Parathyroid adenoma (tissue), 2 donors: ENCODE data around the gene BEST2.

ENCODE experiments used
- H2AFZ ChIP-seq: fragments of 300-600 bp; sonication (generic); one replicate; pipeline ENCODE4 v1.7.0; 2017; ENCODE audit warnings: antibody characterized with exemption, mild to moderate bottlenecking
- H3K27ac ChIP-seq: fragments of 300-600 bp; sonication (generic); one replicate; pipeline ENCODE4 v1.7.0; 2017
- H3K27me3 ChIP-seq: fragments of 300-600 bp; sonication (generic); one replicate; pipeline ENCODE4 v1.7.0; 2017; ENCODE audit warnings: low read length; ENCODE audit not compliant: control insufficient read depth, insufficient read depth
- H3K36me3 ChIP-seq: fragments of 300-600 bp; sonication (generic); one replicate; pipeline ENCODE4 v1.7.0; 2017; ENCODE audit warnings: low read length; ENCODE audit not compliant: control insufficient read depth, insufficient read depth
- H3K4me1 ChIP-seq: fragments of 300-600 bp; sonication (generic); one replicate; pipeline ENCODE4 v1.7.0; 2017; ENCODE audit warnings: control low read depth
- H3K4me2 ChIP-seq: fragments of 300-600 bp; sonication (generic); one replicate; pipeline ENCODE4 v1.7.0; 2017; ENCODE audit warnings: low read length
- H3K4me3 ChIP-seq: fragments of 300-600 bp; sonication (generic); one replicate; pipeline ENCODE4 v1.7.0; 2017; ENCODE audit warnings: low read depth, low read length
- H3K79me2 ChIP-seq: fragments of 300-600 bp; sonication (generic); one replicate; pipeline ENCODE4 v1.7.0; 2017; ENCODE audit warnings: control low read depth
- H3K9ac ChIP-seq: fragments of 300-600 bp; sonication (generic); one replicate; pipeline ENCODE4 v1.7.0; 2017; ENCODE audit warnings: mild to moderate bottlenecking
- H3K9me3 ChIP-seq: fragments of 300-600 bp; sonication (generic); one replicate; pipeline ENCODE4 v1.7.0; 2017; ENCODE audit warnings: low read length; ENCODE audit not compliant: control insufficient read depth
- CTCF ChIP-seq: fragments of 300-600 bp; sonication (generic); IDR thresholded peaks from one replicate; pipeline ENCODE4 v1.7.0; 2017; ENCODE audit warnings: antibody characterized with exemption, mild to moderate bottlenecking
- donor health status: primary hyperparathyroidism.

BEST2 gene

GRCh38 chr19:12789098-12789903, 37.7 kb downstream of the BEST2 start:
- Histone ChIP-seq H3K4me1 (peaks cover 65% of the 10 kb centered on the region), H3K79me2 (peaks cover 5% of the 10 kb centered on the region), H3K36me3 (no peaks in the 10 kb centered on the region), H3K27ac (peak overlapping the region; percentile 100), H3K27me3 (no peaks in the 10 kb centered on the region), H3K4me3 (peak overlapping the region; percentile 97), H3K9me3 (no peaks in the 10 kb centered on the region), H3K9ac (peak overlapping the region; percentile 41), H2AFZ (peak overlapping the region; percentile 66), H3K4me2 (peak overlapping the region; percentile 87)
- TF ChIP-seq CTCF: no peak

GRCh38 chr19:12789904-12790619, 38.5 kb downstream of the BEST2 start:
- H2AFZ ChIP-seq: peak overlapping the region; percentile 65
- no peaks in the 10 kb centered on the region for H3K9me3 ChIP-seq
- peak overlapping the region; percentile 100 for H3K27ac ChIP-seq
- peaks cover 7% of the 10 kb centered on the region for H3K79me2 ChIP-seq
- TF ChIP-seq CTCF: peak; percentile 19
- H3K36me3 ChIP-seq: no peaks in the 10 kb centered on the region
- H3K9ac ChIP-seq: peak overlapping the region; percentile 87
- H3K4me3 ChIP-seq: peak overlapping the region; percentile 97
- H3K4me1 ChIP-seq: peaks cover 60% of the 10 kb centered on the region
- H3K27me3 ChIP-seq: no peaks in the 10 kb centered on the region
- peak overlapping the region; percentile 87 for H3K4me2 ChIP-seq

DNA sequence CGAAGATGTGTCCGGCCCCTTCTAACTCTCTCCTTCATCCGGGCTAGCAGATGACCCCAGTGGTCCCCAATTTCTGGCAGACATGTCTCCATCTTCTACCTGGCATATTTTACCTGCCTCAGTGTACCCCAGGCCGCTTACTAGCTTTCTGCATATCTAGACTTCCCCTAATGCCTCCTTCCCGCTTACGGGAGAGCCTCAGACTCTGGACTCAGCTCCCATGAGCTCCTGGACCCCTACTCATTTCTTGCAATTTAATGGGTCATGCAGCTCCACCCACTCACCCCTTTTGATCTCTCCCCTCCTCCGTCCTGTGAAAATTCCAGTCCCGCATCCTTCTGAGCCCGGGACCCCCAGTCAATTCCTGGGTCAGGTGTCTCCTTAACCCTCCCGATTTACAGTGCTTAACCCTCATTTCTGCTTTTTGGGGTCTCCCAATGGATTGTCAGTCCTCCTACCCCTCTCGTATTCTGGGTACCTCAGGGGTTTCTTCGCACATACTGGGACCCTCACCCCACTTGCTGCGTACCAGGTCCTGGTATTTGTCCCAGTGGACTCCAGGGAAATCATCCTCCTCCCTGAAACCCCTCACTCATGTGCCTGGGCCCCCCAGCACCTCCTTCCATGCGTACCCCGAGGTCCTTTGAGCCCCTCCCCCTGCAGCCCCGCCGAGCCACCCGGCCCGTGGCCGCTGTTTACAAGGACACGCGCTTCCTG, 39.2 kb downstream of the BEST2 start:
- TF ChIP-seq CTCF: no peak
- Histone ChIP-seq H3K4me2 (peak overlapping the region; percentile 87), H3K4me3 (peak overlapping the region; percentile 97), H3K36me3 (no peaks in the 10 kb centered on the region), H2AFZ (peak overlapping the region; percentile 65), H3K79me2 (peaks cover 8% of the 10 kb centered on the region), H3K9ac (peak overlapping the region; percentile 87), H3K27me3 (no peaks in the 10 kb centered on the region), H3K9me3 (no peaks in the 10 kb centered on the region), H3K4me1 (peaks cover 54% of the 10 kb centered on the region), H3K27ac (peak overlapping the region; percentile 100)

GRCh38 chr19:12791345-12792050, 39.9 kb downstream of the BEST2 start, which contains the start of gene JUNB:
TSS of gene JUNB (plus strand) at chr19:12791486. CDS start at chr19:12791772, 286 bp downstream.
- H3K27me3 ChIP-seq: no peaks in the 10 kb centered on the region
- H3K4me2 ChIP-seq: peak within 1 kb of the TSS; percentile 87
- H3K36me3 ChIP-seq: no peaks in the 10 kb centered on the region
- H3K4me1 ChIP-seq: peaks cover 54% of the 10 kb centered on the region
- TF ChIP-seq CTCF: no peak
- peaks cover 8% of the 10 kb centered on the region for H3K79me2 ChIP-seq
- no peaks in the 10 kb centered on the region for H3K9me3 ChIP-seq
- H3K27ac ChIP-seq: peak within 1 kb of the TSS; percentile 100
- peak within 1 kb of the TSS; percentile 87 for H3K9ac ChIP-seq
- peak within 1 kb of the TSS; percentile 65 for H2AFZ ChIP-seq
- peak within 1 kb of the TSS; percentile 97 for H3K4me3 ChIP-seq
